ENCODE results near the gene GSC2. TPM values are rescaled to one million over a fixed set of nuclear protein-coding genes. Genes with fewer than 3 reads are reported as not detected.

Gene GSC2
- total and polyA plus RNA-seq, 9 of the 15 experiments (the other 6 are each of a cell fraction or from before 2014, with no cell fraction given), result not detected

- TF ChIP-seq ZBTB40 (IDR thresholded peaks at IDR 0.05) (no peak), ZBTB40 (CRISPR knock-in tag; IDR thresholded peaks at IDR 0.05) (peak; percentile 37; the same call in 1 of the 2 replicates), JUNB (CRISPR knock-in tag; conservative IDR thresholded peaks at IDR 0.05) (0 out of 2 replicates have a peak, but pooled peaks have one; percentile 28), SMARCE1 (IDR thresholded peaks at IDR 0.05) (no peak), MLX (CRISPR knock-in tag; conservative IDR thresholded peaks at IDR 0.05) (no peak), JUN (IDR thresholded peaks at IDR 0.05; ENCODE audit: borderline replicate concordance, low read depth, low read length) (no peak), JUN (CRISPR knock-in tag; IDR thresholded peaks at IDR 0.05; ENCODE audit: borderline replicate concordance) (no peak)
Measured at GRCh38 chr22:19137384-19138216, 12.5 kb downstream of the GSC2 start (continued).

Measured in K562 (cell line).